HepG2 (cell line): ENCODE data around the gene VPS52. TPM values are rescaled to one million over a fixed set of nuclear protein-coding genes. Genes with fewer than 3 reads are reported as not detected.

ENCODE experiments used
- NFAT5 ChIP-seq: sonication (generic); formaldehyde crosslinking; IDR thresholded peaks from 2 replicates; pipeline ENCODE4 v1.4.0; 2020; ENCODE audit warnings: missing genetic modification reagents
- NFKBIZ ChIP-seq: IDR thresholded peaks from 2 replicates; pipeline ENCODE4 v1.6.1; 2018; ENCODE audit warnings: missing genetic modification reagents, missing compliant biosample characterization
- SNAPC4 ChIP-seq: sonication (generic); formaldehyde crosslinking; IDR thresholded peaks from 2 replicates; pipeline ENCODE4 v1.4.0; 2020; ENCODE audit warnings: mild to moderate bottlenecking, missing genetic modification reagents
- SP140L ChIP-seq: sonication (generic); formaldehyde crosslinking; IDR thresholded peaks from 2 replicates; pipeline ENCODE4 v1.4.0; 2020; ENCODE audit warnings: missing genetic modification reagents, borderline replicate concordance
- TMF1 ChIP-seq: sonication (generic); formaldehyde crosslinking; IDR thresholded peaks from 2 replicates; pipeline ENCODE4 v1.8.1; 2022; ENCODE audit warnings: low read depth, missing genetic modification reagents
- ZNF468 ChIP-seq: sonication (generic); formaldehyde crosslinking; IDR thresholded peaks from 2 replicates; pipeline ENCODE4 v1.8.0; 2022; ENCODE audit warnings: mild to moderate bottlenecking, moderate library complexity, missing genetic modification reagents
- ZNF503 ChIP-seq: sonication (generic); formaldehyde crosslinking; IDR thresholded peaks from 2 replicates; pipeline ENCODE4 v1.4.0; 2020; ENCODE audit warnings: missing genetic modification reagents
- ZNF646 ChIP-seq: sonication (generic); formaldehyde crosslinking; IDR thresholded peaks from 2 replicates; pipeline ENCODE4 v1.9.0; 2021; ENCODE audit warnings: mild to moderate bottlenecking, missing genetic modification reagents
- polyA plus RNA-seq, 8 experiments: library from polyadenylated mRNA; depleted of rRNA in 3 of 8; stranded (reverse) in 7 of 8; unstranded in 1 of 8; fragments of >200 nt; fragmentation: Illumina TruSeq in 4 of 8; extraction: Trizol in 4 of 8; gene quantifications; 2 replicates each; pipeline versions ENCODE4 v1.2.1 to v1.2.3, GENCODE V29; 2011 to 2016; ENCODE audit warnings: low read depth in 4 of 8, missing spikeins in 1 of 8, mixed read lengths in 1 of 8; ENCODE audit not compliant: insufficient read depth in 1 of 8
- total RNA-seq, 5 experiments: library from RNA; depleted of rRNA; stranded (reverse); fragments of >200 nt; fragmentation: Illumina TruSeq; extraction: Trizol; gene quantifications; 2 replicates each; pipeline ENCODE4 v1.2.3, GENCODE V29; 2016; ENCODE audit warnings: low read depth in 1 of 5

VPS52 gene
- total and polyA plus RNA-seq, 2 of the 13 experiments (the other 11 are each of a cell fraction or from before 2014, with no cell fraction given), result 48.9 to 85.5 TPM

GRCh38 chr6:33248932-33249731 is 22.5 kb downstream of the VPS52 start (continued):
- TF ChIP-seq SNAPC4 (CRISPR knock-in tag) (0 out of 2 replicates have a peak, but pooled peaks have one; percentile 66), TMF1 (CRISPR knock-in tag) (peak; percentile 91), ZNF646 (no peak), SP140L (CRISPR knock-in tag) (no peak), NFKBIZ (CRISPR knock-in tag) (0 out of 2 replicates have a peak, but pooled peaks have one; percentile 29), ZNF503 (CRISPR knock-in tag) (no peak), NFAT5 (CRISPR knock-in tag) (0 out of 2 replicates have a peak, but pooled peaks have one; percentile 24), ZNF468 (CRISPR knock-in tag) (no peak)
